ENCODE results near the gene PTAFR. TPM values are rescaled to one million over a fixed set of nuclear protein-coding genes. Genes with fewer than 3 reads are reported as not detected.

Gene PTAFR
- total and polyA plus RNA-seq, 2 of the 4 experiments (the other 2 are of a cell fraction) = 0.17 to 0.18 TPM

DNA sequence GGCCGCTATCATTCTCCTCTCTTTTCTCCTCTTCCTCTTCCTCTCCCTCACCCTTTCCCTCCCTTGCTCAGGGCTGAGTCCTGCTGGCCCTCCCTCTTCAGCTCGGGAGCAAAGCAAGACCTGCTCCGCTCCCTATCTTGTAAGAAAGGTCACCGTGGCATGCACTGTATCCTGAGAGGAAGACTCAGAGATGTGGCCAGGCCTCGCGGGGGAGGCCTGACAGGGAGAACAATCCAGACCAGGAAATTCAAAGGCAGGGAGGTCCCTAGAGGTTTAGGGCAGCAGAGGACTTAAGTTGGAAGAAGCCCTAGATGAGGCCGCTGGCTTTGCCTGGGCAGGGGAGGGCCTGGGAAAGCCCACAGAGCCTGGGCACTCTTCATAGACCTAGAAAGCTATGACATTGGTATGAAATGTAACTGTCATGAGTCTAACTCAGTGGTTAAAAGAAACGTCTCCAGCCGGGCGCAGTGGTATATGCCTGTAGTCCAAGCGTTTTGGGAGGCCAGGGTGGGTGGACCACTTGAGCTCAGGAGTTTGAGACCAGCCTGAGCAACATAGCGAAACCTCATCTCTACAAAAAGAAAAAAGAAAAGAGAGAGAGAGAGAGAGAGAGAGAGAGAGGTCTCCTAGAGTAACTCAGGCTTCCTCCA lies 14.6 kb upstream of the PTAFR start:
- 85% methylated on average over 3 of the region's 12 CpGs; no CpG with 5 or more reads in 1 of the 2 experiments for WGBS, 2 experiments (ENCODE audit: extremely low coverage in 2 of 2, insufficient read length in 1 of 2)
- H3K9me1 ChIP-seq (ENCODE audit: insufficient read depth, low read length) = peaks cover 7% of the 10 kb centered on the region
- no peaks in the 10 kb centered on the region for H4K20me1 ChIP-seq (ENCODE audit: insufficient read depth, low read length)
- TF ChIP-seq NFE2L2 (IDR thresholded peaks at IDR 0.05; ENCODE audit: low read depth, low read length) = no peak
- no peak for TF ChIP-seq BHLHE40 (IDR thresholded peaks at IDR 0.05; ENCODE audit: low read depth, low read length)
- TF ChIP-seq MAZ (IDR thresholded peaks at IDR 0.05; ENCODE audit: borderline replicate concordance, low read depth, low read length) = no peak
- no peak for TF ChIP-seq CTCF (conservative IDR thresholded peaks at IDR 0.05; ENCODE audit: low read depth, low read length)
- TF ChIP-seq MXI1 (IDR thresholded peaks at IDR 0.05; ENCODE audit: borderline replicate concordance, low read depth, low read length) = no peak
- no peak for TF ChIP-seq RCOR1 (IDR thresholded peaks at IDR 0.05; ENCODE audit: insufficient replicate concordance, low read length)
- TF ChIP-seq, protein P1, sequence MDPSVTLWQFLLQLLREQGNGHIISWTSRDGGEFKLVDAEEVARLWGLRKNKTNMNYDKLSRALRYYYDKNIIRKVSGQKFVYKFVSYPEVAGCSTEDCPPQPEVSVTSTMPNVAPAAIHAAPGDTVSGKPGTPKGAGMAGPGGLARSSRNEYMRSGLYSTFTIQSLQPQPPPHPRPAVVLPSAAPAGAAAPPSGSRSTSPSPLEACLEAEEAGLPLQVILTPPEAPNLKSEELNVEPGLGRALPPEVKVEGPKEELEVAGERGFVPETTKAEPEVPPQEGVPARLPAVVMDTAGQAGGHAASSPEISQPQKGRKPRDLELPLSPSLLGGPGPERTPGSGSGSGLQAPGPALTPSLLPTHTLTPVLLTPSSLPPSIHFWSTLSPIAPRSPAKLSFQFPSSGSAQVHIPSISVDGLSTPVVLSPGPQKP (IDR thresholded peaks at IDR 0.05; ENCODE audit: borderline replicate concordance, low read depth, low read length) = no peak
- TF ChIP-seq RFX5 (IDR thresholded peaks at IDR 0.05; ENCODE audit: low read depth, low read length) = no peak
- TF ChIP-seq, protein P2, sequence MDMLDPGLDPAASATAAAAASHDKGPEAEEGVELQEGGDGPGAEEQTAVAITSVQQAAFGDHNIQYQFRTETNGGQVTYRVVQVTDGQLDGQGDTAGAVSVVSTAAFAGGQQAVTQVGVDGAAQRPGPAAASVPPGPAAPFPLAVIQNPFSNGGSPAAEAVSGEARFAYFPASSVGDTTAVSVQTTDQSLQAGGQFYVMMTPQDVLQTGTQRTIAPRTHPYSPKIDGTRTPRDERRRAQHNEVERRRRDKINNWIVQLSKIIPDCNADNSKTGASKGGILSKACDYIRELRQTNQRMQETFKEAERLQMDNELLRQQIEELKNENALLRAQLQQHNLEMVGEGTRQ (IDR thresholded peaks at IDR 0.05; ENCODE audit: low read depth, low read length) = no peak
- TF ChIP-seq CEBPB (IDR thresholded peaks at IDR 0.05; ENCODE audit: low read depth, low read length) = no peak
- TF ChIP-seq FOS (IDR thresholded peaks at IDR 0.05; ENCODE audit: low read depth, low read length) = no peak
- no peak for TF ChIP-seq CHD1 (IDR thresholded peaks at IDR 0.05; ENCODE audit: low read depth, low read length)
- TF ChIP-seq POLR2A (IDR thresholded peaks at IDR 0.05; ENCODE audit: low read depth, low read length) = no peak
- no peak for TF ChIP-seq MAFK (IDR thresholded peaks at IDR 0.05; ENCODE audit: low read depth, low read length)
- no peak for TF ChIP-seq RAD21 (IDR thresholded peaks at IDR 0.05; ENCODE audit: low read length)

More for the DNA sequence above, 14.6 kb upstream of the PTAFR start:
- peak overlapping the region; percentile 86 for H2AFZ ChIP-seq (replicated peaks; ENCODE audit: low read length, poor library complexity)
- no peaks in the 10 kb centered on the region for H3K27me3 ChIP-seq (ENCODE audit: control insufficient read depth, insufficient read depth, low read length)
- dilution Hi-C loops (cut with HindIII; ENCODE audit: low sequenced_read_pairs, unreplicated experiment) = no loop called here
- peak overlapping the region; percentile 79; the same call in 2 of the 3 replicates for H2BK15ac ChIP-seq (ENCODE audit: low read depth, low read length)
- peak overlapping the region; percentile 42 for H2AK9ac ChIP-seq (replicated peaks; ENCODE audit: low read depth, low read length, poor library complexity)
- peak overlapping the region; percentile 50 for H2BK5ac ChIP-seq (ENCODE audit: low read depth, low read length, poor library complexity, severe bottlenecking)
- peak overlapping the region; percentile 90 to 95 for H4K8ac ChIP-seq (ENCODE audit: low read depth in 2 of 2, low read length in 2 of 2)
- no peak for DNase-seq
- peak overlapping the region; percentile 61 for H2AK5ac ChIP-seq (ENCODE audit: low read depth, low read length)
- peak overlapping the region; percentile 85 for H3K14ac ChIP-seq (replicated peaks; ENCODE audit: low read depth, low read length)
- no peak overlapping the region for H3K9ac ChIP-seq (ENCODE audit: low read depth, low read length)
- H3K79me1 ChIP-seq (ENCODE audit: low read depth in 1 of 2, low read length in 2 of 2) = no peaks in the 10 kb centered on the region
- H3K4me2 ChIP-seq (ENCODE audit: low read depth, low read length) = no peak overlapping the region
- H3K4me1 ChIP-seq (ENCODE audit: control insufficient read depth, insufficient read depth, low read length) = peaks cover 7% of the 10 kb centered on the region
- CTCF ChIA-PET = no interaction called here
- no peaks in the 10 kb centered on the region; the same call in 1 of the 2 replicates for H3K36me3 ChIP-seq (ENCODE audit: control insufficient read depth, insufficient read depth, low read length)
- no peak overlapping the region for H3K4me3 ChIP-seq (ENCODE audit: insufficient read depth, low read depth, low read length)
- peak overlapping the region; percentile 94 for H3K4ac ChIP-seq (ENCODE audit: low read depth, low read length)
- H3K23ac ChIP-seq (ENCODE audit: low read depth, low read length) = peak overlapping the region; percentile 79
- in situ Hi-C loops (cut with MboI; ENCODE audit: low sequenced_read_pairs) = no loop called here
- H3K56ac ChIP-seq (ENCODE audit: extremely low read depth, insufficient read depth, low read length) = 0 out of 2 replicates have a peak overlapping the region, but pooled peaks have one; percentile 13
- BruUV-seq (replicated peaks) = no TSS peak
- intact Hi-C loops (cut with micrococcal nuclease) = no loop called here
- H4K91ac ChIP-seq (ENCODE audit: insufficient read depth, low read depth, low read length) = peak overlapping the region; percentile 98
- peak overlapping the region; percentile 91 for H4K5ac ChIP-seq (ENCODE audit: low read depth, low read length)
- peak overlapping the region; percentile 90 for H2BK20ac ChIP-seq (ENCODE audit: low read depth, low read length)
- peak overlapping the region; percentile 96 for H2BK120ac ChIP-seq (ENCODE audit: low read depth, low read length)
- no peaks in the 10 kb centered on the region for H3K9me3 ChIP-seq (ENCODE audit: control insufficient read depth, insufficient read depth, low read length)
- H3K18ac ChIP-seq (ENCODE audit: low read depth, low read length) = peak overlapping the region; percentile 85
- H3K27ac ChIP-seq (ENCODE audit: insufficient read depth, low read length) = peak overlapping the region; percentile 47; the same call in 1 of the 2 replicates
- ATAC-seq (ENCODE audit: low read depth) = no peak; the same call in 1 of the 2 replicates
- POLR2A ChIA-PET (ENCODE audit: unreplicated experiment) = no interaction called here
